Keratinocyte (primary cell): Measurements from ENCODE around the gene TMEM132D.

Source experiments
- EZH2 ChIP-seq: IDR thresholded peaks from one replicate; pipeline ENCODE4 v1.6.1; 2012; ENCODE audit warnings: inconsistent platforms, mild to moderate bottlenecking, low read length, moderate library complexity
- TF ChIP-seq, protein P1 (sequence below), 3 experiments: IDR thresholded peaks in 1 of 3; conservative IDR thresholded peaks in 1 of 3; optimal IDR thresholded peaks in 1 of 3; 2 replicates in 2 of 3; 3 replicates in 1 of 3; pipeline versions ENCODE3 to v1.5.1; 2011; ENCODE audit warnings: low read length in 3 of 3, mild to moderate bottlenecking in 3 of 3, moderate library complexity in 2 of 3, control low read depth in 1 of 3, inconsistent platforms in 1 of 3; ENCODE audit not compliant: insufficient read depth in 2 of 3; ENCODE audit errors: extremely low read depth in 1 of 3

GRCh38 chr12:129827102-129827865 lies 76.5 kb downstream of the TMEM132D start:
- TF ChIP-seq, protein P1, sequence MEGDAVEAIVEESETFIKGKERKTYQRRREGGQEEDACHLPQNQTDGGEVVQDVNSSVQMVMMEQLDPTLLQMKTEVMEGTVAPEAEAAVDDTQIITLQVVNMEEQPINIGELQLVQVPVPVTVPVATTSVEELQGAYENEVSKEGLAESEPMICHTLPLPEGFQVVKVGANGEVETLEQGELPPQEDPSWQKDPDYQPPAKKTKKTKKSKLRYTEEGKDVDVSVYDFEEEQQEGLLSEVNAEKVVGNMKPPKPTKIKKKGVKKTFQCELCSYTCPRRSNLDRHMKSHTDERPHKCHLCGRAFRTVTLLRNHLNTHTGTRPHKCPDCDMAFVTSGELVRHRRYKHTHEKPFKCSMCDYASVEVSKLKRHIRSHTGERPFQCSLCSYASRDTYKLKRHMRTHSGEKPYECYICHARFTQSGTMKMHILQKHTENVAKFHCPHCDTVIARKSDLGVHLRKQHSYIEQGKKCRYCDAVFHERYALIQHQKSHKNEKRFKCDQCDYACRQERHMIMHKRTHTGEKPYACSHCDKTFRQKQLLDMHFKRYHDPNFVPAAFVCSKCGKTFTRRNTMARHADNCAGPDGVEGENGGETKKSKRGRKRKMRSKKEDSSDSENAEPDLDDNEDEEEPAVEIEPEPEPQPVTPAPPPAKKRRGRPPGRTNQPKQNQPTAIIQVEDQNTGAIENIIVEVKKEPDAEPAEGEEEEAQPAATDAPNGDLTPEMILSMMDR (optimal IDR thresholded peaks at IDR 0.05 in 1 of 3, IDR thresholded peaks at IDR 0.05 in 1 of 3, conservative IDR thresholded peaks at IDR 0.05 in 1 of 3; ENCODE audit: extremely low read depth in 1 of 3, insufficient read depth in 2 of 3, low read length in 3 of 3) = no peak
- TF ChIP-seq EZH2 = no peak
